Hepatocyte (in vitro differentiated cells): ENCODE results near the gene TBXAS1.

Experiments used
- EZH2 ChIP-seq: fragments of 200-600 bp; sonication (generic); IDR thresholded peaks from 2 replicates; pipeline ENCODE4 v1.6.1; 2016; ENCODE audit warnings: antibody characterized with exemption, mild to moderate bottlenecking, borderline replicate concordance
- EZH2phosphoT487 ChIP-seq: fragments of 200-600 bp; sonication (generic); IDR thresholded peaks from one replicate; pipeline ENCODE4 v1.6.1; 2018; ENCODE audit warnings: antibody characterized with exemption, mild to moderate bottlenecking, low read depth, moderate library complexity; ENCODE audit not compliant: unreplicated experiment, severe bottlenecking
- TF ChIP-seq, protein P1 (sequence below): fragments of 200-600 bp; sonication (generic); IDR thresholded peaks from 2 replicates; pipeline ENCODE4 v1.5.1; 2016; ENCODE audit warnings: antibody characterized with exemption, mild to moderate bottlenecking; ENCODE audit not compliant: poor library complexity

DNA sequence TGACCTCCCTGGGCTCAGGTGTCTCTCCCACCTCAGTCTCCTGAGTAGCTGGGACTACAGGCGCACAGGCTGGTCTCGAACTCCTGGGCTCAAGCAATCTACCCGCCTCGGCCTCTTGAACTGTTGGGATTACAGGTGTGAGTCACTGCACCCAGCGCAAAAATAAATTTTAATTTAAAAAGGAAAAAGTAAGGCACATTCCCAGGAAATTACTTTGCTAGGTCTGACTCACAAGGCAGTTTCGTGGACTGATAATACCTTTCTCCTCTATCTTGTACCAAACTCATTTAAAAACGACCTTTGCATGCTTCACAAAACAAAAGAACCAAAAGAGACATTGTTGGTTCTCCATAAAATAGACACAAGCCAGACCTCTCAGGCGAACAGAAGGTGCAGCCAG is 204.0 kb downstream of the TBXAS1 start:
- TF ChIP-seq, protein P1, sequence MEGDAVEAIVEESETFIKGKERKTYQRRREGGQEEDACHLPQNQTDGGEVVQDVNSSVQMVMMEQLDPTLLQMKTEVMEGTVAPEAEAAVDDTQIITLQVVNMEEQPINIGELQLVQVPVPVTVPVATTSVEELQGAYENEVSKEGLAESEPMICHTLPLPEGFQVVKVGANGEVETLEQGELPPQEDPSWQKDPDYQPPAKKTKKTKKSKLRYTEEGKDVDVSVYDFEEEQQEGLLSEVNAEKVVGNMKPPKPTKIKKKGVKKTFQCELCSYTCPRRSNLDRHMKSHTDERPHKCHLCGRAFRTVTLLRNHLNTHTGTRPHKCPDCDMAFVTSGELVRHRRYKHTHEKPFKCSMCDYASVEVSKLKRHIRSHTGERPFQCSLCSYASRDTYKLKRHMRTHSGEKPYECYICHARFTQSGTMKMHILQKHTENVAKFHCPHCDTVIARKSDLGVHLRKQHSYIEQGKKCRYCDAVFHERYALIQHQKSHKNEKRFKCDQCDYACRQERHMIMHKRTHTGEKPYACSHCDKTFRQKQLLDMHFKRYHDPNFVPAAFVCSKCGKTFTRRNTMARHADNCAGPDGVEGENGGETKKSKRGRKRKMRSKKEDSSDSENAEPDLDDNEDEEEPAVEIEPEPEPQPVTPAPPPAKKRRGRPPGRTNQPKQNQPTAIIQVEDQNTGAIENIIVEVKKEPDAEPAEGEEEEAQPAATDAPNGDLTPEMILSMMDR = no peak
- no peak for TF ChIP-seq EZH2phosphoT487
- TF ChIP-seq EZH2 = no peak
